Body of pancreas (tissue), 4 donors: ENCODE measurements around the gene NOD2. TPM values are rescaled to one million over a fixed set of nuclear protein-coding genes. Genes with fewer than 3 reads are reported as not detected.

Experiments used
- ATAC-seq: fragments of 150-250 bp; one replicate; pipeline ENCODE4 v1.9.1; 2016
- DNase-seq, 4 donors: peaks; one replicate each; pipeline ENCODE4 v3.0.0-alpha.2; 2019
- H3K27ac ChIP-seq, 4 donors: fragments of 200-600 bp; sonication (generic); 1 replicate in 3 of 4; 2 replicates in 1 of 4; pipeline versions ENCODE4 v1.5.1 to v1.6.1; 2016 to 2019; ENCODE audit warnings: mild to moderate bottlenecking in 1 of 4, mixed read lengths in 1 of 4, moderate library complexity in 1 of 4
- H3K27me3 ChIP-seq, 2 donors: fragments of 200-600 bp; sonication (generic); one replicate each; pipeline ENCODE4 v1.6.0; 2016; ENCODE audit warnings: mild to moderate bottlenecking in 1 of 2
- H3K36me3 ChIP-seq, 2 donors: fragments of 200-600 bp; sonication (generic); replicated peaks in 1 of 2; 2 replicates each; pipeline ENCODE4 v1.5.1; 2016; ENCODE audit warnings: low read depth in 2 of 2; ENCODE audit not compliant: insufficient read depth in 1 of 2
- H3K4me1 ChIP-seq: fragments of 200-600 bp; sonication (generic); one replicate; pipeline ENCODE4 v1.6.0; 2016
- H3K4me3 ChIP-seq, 2 donors: fragments of 200-600 bp; sonication (generic); 1 replicate in 1 of 2; 2 replicates in 1 of 2; pipeline ENCODE4 v1.5.1; 2016 to 2019
- H3K9me3 ChIP-seq, 3 donors: fragments of 200-600 bp; sonication (generic); 1 replicate in 2 of 3; 2 replicates in 1 of 3; pipeline ENCODE4 v1.5.1; 2016
- CTCF ChIP-seq, 7 experiments: fragments of 450-650 bp in 4 of 7; fragments of 200-600 bp in 3 of 7; sonication (generic) in 3 of 7; IDR thresholded peaks; one replicate each; pipeline ENCODE4 v1.5.1; 2016 to 2019; ENCODE audit warnings: antibody characterized with exemption in 7 of 7
- POLR2A ChIP-seq, 3 donors: fragments of 450-650 bp; IDR thresholded peaks; one replicate each; pipeline ENCODE4 v1.6.1; 2016; ENCODE audit warnings: antibody characterized with exemption in 3 of 3, mild to moderate bottlenecking in 2 of 3
- WGBS, 2 donors: methylation state at CpG; one replicate each; pipeline ENCODE4 v1.1.5; 2017; 5-methylcytosine and 5-hydroxymethylcytosine counted together
- intact Hi-C: fragments of 100-400 bp; cut with DNase I; formaldehyde crosslinking; loops from one replicate; pipeline ENCODE4 v1.15.1; 2023
- total RNA-seq, 2 donors: library from RNA; depleted of rRNA; stranded (reverse); fragments of >200 nt; gene quantifications; one replicate each; pipeline ENCODE4 v1.1.0, GENCODE V29; 2016

The NOD2 gene
- total RNA-seq, 2 donors from 2014 or later: 0.33 to 1.8 TPM

GRCh38 chr16:50664270-50664669, 29.1 kb upstream of the NOD2 start:
- intact Hi-C loops: loop anchor here (10.0 kb wide), 1 partner anchor 419 kb away; no protein-coding TSS in a partner anchor
- no peaks in the 10 kb centered on the region for H3K27me3 ChIP-seq
- WGBS, 2 donors: 80 to 96% methylated on average over 5 of the region's 5 CpGs
- ATAC-seq: no peak
- no peak overlapping the region for H3K27ac ChIP-seq
- peaks cover 18% of the 10 kb centered on the region for H3K4me1 ChIP-seq
- H3K4me3 ChIP-seq: no peak overlapping the region
- peaks cover 0 to 2% (median 0%) of the 10 kb centered on the region in 3 donors for H3K9me3 ChIP-seq
- DNase-seq: peak in 1 of 4 donors; percentile 22
- TF ChIP-seq POLR2A (IDR thresholded peaks at IDR 0.05) (no peak), CTCF (IDR thresholded peaks at IDR 0.05) (no peak)
- H3K36me3 ChIP-seq: no peaks in the 10 kb centered on the region

- Histone ChIP-seq H3K9me3 (peaks cover 0 to 2% (median 0%) of the 10 kb centered on the region in 3 donors), H3K27ac (peak overlapping the region in 2 of 4 donors; percentile 1 to 54), H3K36me3 (no peaks in the 10 kb centered on the region), H3K4me3 (no peak overlapping the region), H3K27me3 (no peaks in the 10 kb centered on the region), H3K4me1 (peaks cover 18% of the 10 kb centered on the region)
- peak; percentile 83 to 90 (median 86) for DNase-seq
- TF ChIP-seq POLR2A (IDR thresholded peaks at IDR 0.05) (no peak), CTCF (IDR thresholded peaks at IDR 0.05) (peak; percentile 86 to 95 (median 93))
- ATAC-seq: peak; percentile 88
- intact Hi-C loops: loop anchor here (10.0 kb wide), 1 partner anchor 421 kb away; no protein-coding TSS in a partner anchor
- 15 to 19% methylated on average over 38 to 40 of the region's 40 CpGs for WGBS, 2 donors
Observed at GRCh38 chr16:50665128-50665878, 28.1 kb upstream of the NOD2 start.

GRCh38 chr16:50666658-50667496, 26.5 kb upstream of the NOD2 start:
- Histone ChIP-seq H3K4me3 (no peak overlapping the region), H3K9me3 (peaks cover 0 to 4% (median 2%) of the 10 kb centered on the region in 3 donors), H3K27ac (no peak overlapping the region), H3K36me3 (no peaks in the 10 kb centered on the region), H3K4me1 (peaks cover 18% of the 10 kb centered on the region), H3K27me3 (no peaks in the 10 kb centered on the region)
- TF ChIP-seq CTCF (IDR thresholded peaks at IDR 0.05): no peak
- TF ChIP-seq POLR2A (IDR thresholded peaks at IDR 0.05): no peak
- intact Hi-C loops: loop anchor here (10.0 kb wide), 1 partner anchor 422 kb away; no protein-coding TSS in a partner anchor
- DNase-seq: no peak
- ATAC-seq: no peak
- 79 to 84% methylated on average over 7 to 9 of the region's 9 CpGs for WGBS, 2 donors

GRCh38 chr16:50667497-50668367, 25.7 kb upstream of the NOD2 start:
- intact Hi-C loops: loop anchor here (10.0 kb wide), 1 partner anchor 423 kb away; no protein-coding TSS in a partner anchor
- no peak for DNase-seq
- 86 to 88% methylated on average over 17 to 21 of the region's 21 CpGs for WGBS, 2 donors
- H3K36me3 ChIP-seq: no peaks in the 10 kb centered on the region
- peaks cover 15% of the 10 kb centered on the region for H3K4me1 ChIP-seq
- no peaks in the 10 kb centered on the region for H3K27me3 ChIP-seq
- ATAC-seq: no peak
- peaks cover 0 to 8% (median 2%) of the 10 kb centered on the region in 3 donors for H3K9me3 ChIP-seq
- no peak overlapping the region for H3K4me3 ChIP-seq
- TF ChIP-seq POLR2A (IDR thresholded peaks at IDR 0.05) (no peak), CTCF (IDR thresholded peaks at IDR 0.05) (no peak)
- H3K27ac ChIP-seq: no peak overlapping the region
